ENCODE measurements around the gene RPS21. TPM values are rescaled to one million over a fixed set of nuclear protein-coding genes. Genes with fewer than 3 reads are reported as not detected.

Gene RPS21
- total RNA-seq = 1,397 and 2,524 TPM in 2 replicates

DNA sequence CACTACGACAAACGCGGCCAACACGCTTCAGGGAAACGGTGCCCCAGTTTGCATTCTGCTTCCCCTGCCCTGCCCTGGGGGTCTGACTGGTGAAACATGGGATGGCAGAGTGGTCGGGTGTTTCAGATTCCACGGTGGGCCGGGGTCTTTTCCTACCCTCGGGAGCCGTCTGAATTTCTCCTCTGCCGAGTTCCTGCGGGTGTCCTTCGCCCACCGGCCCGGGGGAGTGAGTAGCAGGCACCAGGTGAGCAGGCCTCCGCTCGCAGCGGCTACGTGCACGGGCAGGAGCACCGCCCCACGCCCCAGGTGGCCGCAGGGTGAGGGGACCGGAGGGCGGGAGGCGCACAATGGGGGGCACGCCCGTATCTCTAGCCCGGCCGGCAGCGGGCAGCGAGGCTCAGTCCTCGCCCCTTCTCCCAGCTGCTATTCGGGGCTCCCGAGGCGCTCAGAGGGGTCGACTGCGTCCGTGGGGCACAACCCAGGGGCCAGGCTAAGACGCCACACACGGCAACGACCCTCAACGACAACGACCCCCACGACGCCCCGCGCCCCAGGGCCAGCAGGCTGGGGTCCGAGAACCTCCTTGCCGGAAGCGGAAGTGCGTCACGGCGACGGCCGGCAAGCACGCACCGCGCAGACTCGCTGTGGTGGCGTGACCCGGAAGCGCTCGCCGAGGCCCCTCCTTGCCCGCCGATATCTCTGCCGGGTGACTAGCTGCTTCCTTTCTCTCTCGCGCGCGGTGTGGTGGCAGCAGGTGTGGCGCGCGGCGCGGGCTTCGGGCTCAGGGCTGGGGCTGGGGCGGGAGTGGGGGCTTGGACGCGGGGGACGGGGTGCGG lies at the start of gene RPS21:
Gene RPS21, plus strand, starts transcription at position 721 of the 836 bp plus-strand sequence. CDS start 236 bp downstream, outside the sequence.

DNA sequence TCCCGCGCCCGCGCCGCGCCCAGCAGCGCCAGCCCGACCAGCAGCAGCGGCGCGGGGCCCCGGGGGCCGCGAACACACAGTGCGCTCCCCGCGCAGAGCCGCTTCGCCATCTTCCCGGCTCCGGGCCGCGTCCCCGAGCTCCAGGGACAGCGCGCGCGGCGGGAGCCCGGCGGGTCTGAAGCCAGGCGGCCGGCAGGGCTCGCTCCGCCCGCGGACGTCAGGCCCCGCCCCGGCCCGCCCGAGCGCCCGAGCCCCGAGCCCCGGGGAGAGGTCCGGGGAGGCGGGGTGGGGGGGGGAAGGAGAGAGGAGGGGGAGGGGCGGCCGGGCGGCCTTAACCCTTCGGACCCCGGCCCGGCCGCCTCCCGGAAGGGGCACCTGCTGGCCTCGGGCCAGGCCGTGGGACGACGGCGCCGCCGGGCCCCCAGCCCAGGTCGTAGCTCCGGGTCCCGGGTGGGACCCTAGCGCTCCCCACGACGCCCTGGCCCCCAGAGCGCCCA lies 19.7 kb upstream of the RPS21 start, which contains the start of gene LAMA5:
Gene LAMA5, minus strand, starts transcription at position 177 of the 497 bp plus-strand sequence. Its CDS starts 67 bp downstream, at position 110.

DNA sequence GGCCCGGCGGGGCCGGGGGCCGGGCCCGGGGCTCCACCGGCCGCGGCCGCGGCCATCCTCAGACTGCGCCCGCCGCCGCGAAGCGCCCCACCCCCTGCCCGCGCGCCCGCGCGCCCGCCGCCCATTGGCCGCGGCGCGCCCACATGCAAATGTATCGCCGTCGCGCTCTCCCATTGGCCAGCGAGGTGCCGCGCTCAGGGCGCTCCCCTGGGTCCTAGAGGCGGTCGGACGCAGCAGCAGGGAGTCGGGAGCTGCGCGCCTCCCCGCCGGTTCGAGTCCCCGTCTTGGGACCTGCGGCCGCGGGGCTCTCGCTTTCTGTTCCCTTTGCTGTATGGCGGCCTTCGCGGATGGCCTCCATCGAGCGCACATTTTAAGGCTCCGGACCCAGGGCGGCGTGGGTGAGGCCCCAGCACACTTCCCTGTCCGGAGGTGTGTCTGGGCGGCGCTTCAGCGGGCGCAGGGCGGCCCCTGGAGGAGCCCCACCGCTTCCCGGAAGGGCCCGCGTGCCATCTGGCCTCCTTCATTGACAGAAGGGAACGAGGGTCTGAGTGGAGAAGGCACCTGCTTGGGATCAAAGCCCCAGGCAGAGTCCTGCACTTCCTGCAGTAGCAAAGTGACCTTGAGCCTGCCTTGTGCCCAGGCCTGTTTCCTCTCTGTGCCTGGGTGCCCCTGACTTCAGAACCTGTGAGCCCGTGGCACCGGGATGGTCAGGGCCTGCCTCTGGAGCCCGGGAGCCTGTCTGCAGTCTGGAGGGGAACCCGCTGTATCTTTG lies 20.5 kb downstream of the RPS21 start, which contains the start of gene CABLES2:
Gene CABLES2, minus strand, starts transcription at position 65 of the 772 bp plus-strand sequence. Its CDS starts 9 bp downstream, at position 56.

DNA sequence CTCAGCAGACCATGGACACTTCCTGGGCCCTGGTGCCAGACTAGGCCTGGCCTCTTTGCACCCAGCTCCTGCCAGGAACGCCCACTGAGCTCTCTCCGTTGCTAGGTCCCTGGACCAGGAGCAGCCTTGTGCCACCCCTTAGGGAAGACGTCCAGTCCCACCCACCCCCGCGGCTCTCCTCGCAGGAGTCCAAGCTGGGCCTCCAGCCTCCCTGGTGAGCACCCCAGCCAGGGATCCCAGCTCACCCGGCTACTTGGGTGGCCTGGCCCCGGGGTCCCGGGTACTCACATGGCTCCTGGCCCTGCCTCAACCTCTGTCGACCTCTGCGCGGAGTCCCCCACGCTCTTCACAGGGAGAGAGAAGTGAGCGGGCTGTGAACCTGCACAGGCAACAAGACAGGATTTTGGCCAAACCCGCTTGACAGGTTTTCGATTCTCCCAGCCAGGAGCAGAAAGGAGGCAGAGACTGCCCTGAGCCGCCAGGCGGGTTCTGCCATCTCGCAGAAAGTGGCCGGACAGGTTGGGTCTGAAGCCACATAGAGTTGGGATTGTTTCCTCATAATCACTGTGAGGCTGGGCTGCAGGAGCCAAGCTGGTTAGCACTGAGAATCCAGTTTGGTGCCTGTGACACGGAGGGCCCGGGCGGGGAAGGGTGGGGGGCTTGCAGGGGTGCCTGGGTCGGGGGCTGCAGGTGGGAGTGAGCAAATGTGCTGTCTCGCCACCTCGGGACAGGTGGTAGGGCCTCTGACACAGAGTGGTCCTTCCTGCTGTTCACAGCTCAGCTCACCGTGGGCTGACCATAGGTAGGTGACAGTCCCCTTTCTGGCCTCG lies 40.5 kb downstream of the RPS21 start, which contains the start of gene RBBP8NL:
Gene RBBP8NL, minus strand, starts transcription at position 368 of the 830 bp plus-strand sequence. CDS start 7,892 bp downstream, outside the sequence.

Other genes with a start within 250 kb of the RPS21 start
- gene PSMA7, start 243.7 kb upstream of the RPS21 start, total RNA-seq = 245 and 254 TPM in 2 replicates
- 3.6 and 9.2 TPM in 2 replicates for gene SS18L1, start 243.3 kb upstream of the RPS21 start, total RNA-seq
- gene MTG2, start 204.1 kb upstream of the RPS21 start, total RNA-seq = 15.7 and 18.7 TPM in 2 replicates
- gene HRH3, start 166.8 kb upstream of the RPS21 start, total RNA-seq = not detected in 2 replicates
- 16.1 and 17.8 TPM in 2 replicates for gene OSBPL2, start 148.6 kb upstream of the RPS21 start, total RNA-seq
- 83.4 and 101 TPM in 2 replicates for gene ADRM1, start 84.1 kb upstream of the RPS21 start, total RNA-seq
- 40.0 and 48.2 TPM in 2 replicates for gene LAMA5, start 19.8 kb upstream of the RPS21 start, total RNA-seq
- gene CABLES2, start 20.2 kb downstream of the RPS21 start, total RNA-seq = 3.6 TPM in 2 replicates
- not detected in 2 replicates for gene RBBP8NL, start 40.4 kb downstream of the RPS21 start, total RNA-seq
- gene GATA5, start 88.9 kb downstream of the RPS21 start, total RNA-seq = not detected in 2 replicates